NB4 (cell line): Measurements from ENCODE around the gene DGKB.

Experiments used
- CTCF ChIP-seq: IDR thresholded peaks from one replicate; pipeline ENCODE4 v1.5.1; 2012; ENCODE audit warnings: low read depth, low read length
- MAX ChIP-seq: IDR thresholded peaks from 2 replicates; pipeline ENCODE4 v1.6.1; 2011; ENCODE audit warnings: low read depth, low read length
- MYC ChIP-seq: IDR thresholded peaks from 2 replicates; pipeline ENCODE4 v1.6.1; 2011; ENCODE audit warnings: low read depth, low read length
- POLR2A ChIP-seq: IDR thresholded peaks from 2 replicates; pipeline ENCODE4 v1.6.1; 2011; ENCODE audit warnings: mild to moderate bottlenecking; ENCODE audit not compliant: insufficient read length; ENCODE audit errors: extremely low read depth

- TF ChIP-seq CTCF = no peak
- TF ChIP-seq POLR2A = no peak
- no peak for TF ChIP-seq MYC
- TF ChIP-seq MAX = no peak
These were observed 517.5 kb downstream of the DGKB start for GRCh38 chr7:14385074-14385473.
